ENCODE results near the gene SLC38A9.

GRCh38 chr5:55577353-55578060 is 134.6 kb downstream of the SLC38A9 start:
- TF ChIP-seq CTCF (IDR thresholded peaks at IDR 0.05; ENCODE audit: low read length): no peak
- TF ChIP-seq EZH2 (optimal IDR thresholded peaks at IDR 0.05; ENCODE audit: low read depth, low read length): no peak
- no peak for TF ChIP-seq EZH2phosphoT487 (IDR thresholded peaks at IDR 0.05; ENCODE audit: low read length)
